Measurements from ENCODE around the gene PIK3C2G.

Gene PIK3C2G

GRCh38 chr12:18576648-18577047, 315.3 kb downstream of the PIK3C2G start:
- TF ChIP-seq, protein P1, sequence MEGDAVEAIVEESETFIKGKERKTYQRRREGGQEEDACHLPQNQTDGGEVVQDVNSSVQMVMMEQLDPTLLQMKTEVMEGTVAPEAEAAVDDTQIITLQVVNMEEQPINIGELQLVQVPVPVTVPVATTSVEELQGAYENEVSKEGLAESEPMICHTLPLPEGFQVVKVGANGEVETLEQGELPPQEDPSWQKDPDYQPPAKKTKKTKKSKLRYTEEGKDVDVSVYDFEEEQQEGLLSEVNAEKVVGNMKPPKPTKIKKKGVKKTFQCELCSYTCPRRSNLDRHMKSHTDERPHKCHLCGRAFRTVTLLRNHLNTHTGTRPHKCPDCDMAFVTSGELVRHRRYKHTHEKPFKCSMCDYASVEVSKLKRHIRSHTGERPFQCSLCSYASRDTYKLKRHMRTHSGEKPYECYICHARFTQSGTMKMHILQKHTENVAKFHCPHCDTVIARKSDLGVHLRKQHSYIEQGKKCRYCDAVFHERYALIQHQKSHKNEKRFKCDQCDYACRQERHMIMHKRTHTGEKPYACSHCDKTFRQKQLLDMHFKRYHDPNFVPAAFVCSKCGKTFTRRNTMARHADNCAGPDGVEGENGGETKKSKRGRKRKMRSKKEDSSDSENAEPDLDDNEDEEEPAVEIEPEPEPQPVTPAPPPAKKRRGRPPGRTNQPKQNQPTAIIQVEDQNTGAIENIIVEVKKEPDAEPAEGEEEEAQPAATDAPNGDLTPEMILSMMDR (conservative IDR thresholded peaks at IDR 0.05; ENCODE audit: low read depth, low read length) = no peak
- no peak overlapping the region for H3K4me3 ChIP-seq (ENCODE audit: low read depth, low read length)
- DNase-seq (ENCODE audit: low read depth) = no peak

GRCh38 chr12:18578191-18578590, 316.9 kb downstream of the PIK3C2G start:
- peak; percentile 39 for DNase-seq (ENCODE audit: low read depth)
- TF ChIP-seq, protein P1 (conservative IDR thresholded peaks at IDR 0.05; ENCODE audit: low read depth, low read length) = no peak
- no peak overlapping the region for H3K4me3 ChIP-seq (ENCODE audit: low read depth, low read length)

DNA sequence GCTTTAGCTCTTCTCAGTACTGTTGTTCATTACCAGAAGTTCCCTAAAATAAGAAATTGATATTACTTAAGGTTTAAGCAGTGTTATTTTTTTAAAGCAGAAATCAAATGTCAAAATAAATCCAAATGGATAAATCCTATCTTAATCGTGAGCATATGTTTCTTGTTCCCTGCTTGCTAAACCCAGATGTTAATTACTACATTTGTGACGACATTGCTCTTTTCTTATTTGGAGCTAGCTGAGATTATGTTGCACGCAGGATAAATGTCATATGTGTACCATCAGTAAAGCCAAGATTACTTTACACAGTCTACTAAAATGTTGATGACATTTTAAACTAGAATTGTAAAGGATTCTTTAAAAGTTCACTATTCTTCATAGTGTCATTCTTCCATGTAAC, 319.0 kb downstream of the PIK3C2G start:
- no peak overlapping the region for H3K4me3 ChIP-seq (ENCODE audit: low read depth, low read length)
- no peak for DNase-seq (ENCODE audit: low read depth)
- TF ChIP-seq, protein P1 (conservative IDR thresholded peaks at IDR 0.05; ENCODE audit: low read depth, low read length) = no peak

DNA sequence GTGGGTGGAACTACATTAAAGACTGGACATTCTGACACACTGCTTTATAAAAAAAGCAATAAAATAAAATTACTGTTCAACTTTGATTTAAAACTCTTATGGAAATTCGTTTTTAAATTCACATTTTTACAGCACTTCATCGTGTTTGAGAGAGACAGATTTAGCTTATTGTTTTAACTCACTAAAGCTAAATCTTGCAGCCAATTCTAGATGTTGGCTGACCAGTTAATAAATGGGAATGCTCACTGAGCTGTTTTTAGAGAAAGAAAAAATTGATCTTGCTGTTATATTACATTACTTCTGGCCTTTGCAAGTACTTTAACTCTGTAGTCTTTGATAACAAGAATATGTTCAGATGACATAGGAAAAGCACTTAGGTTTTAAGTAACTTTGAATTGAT, 319.4 kb downstream of the PIK3C2G start:
- TF ChIP-seq, protein P1 (conservative IDR thresholded peaks at IDR 0.05; ENCODE audit: low read depth, low read length) = no peak
- H3K4me3 ChIP-seq (ENCODE audit: low read depth, low read length) = no peak overlapping the region
- DNase-seq (ENCODE audit: low read depth) = no peak

DNA sequence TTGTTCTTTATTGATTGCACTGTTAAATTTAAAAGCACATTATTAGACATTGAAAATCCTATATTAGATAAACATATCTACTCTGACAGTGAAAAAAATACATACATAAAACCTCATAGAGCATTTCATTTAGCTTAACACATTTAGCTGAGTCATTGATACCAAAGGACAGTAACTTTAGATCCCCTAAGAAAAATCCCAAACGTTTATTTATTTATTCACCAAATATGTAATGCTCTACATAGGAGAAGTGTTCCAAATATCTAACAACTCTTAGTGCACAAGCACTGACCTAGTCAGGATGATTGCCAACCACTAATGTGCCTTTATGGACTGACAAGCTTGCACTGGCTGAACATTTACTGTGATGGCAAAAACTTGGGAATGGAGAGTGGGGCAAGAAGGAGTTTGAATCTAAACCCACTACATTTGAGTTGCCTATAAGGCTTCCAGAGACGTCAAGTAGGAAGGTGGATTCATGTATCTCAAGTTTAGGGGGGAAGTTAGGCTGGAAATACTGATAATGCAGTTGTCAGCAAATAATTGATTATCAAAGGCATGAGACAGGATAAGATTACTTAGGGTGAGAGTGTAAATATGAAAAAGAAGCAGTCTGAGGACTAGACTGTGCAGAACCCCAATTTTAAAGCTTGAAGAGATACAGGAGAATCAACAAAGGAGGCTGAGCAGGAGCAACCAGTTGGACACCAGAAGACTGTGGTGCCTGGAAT, 320.1 kb downstream of the PIK3C2G start:
- TF ChIP-seq, protein P1 (conservative IDR thresholded peaks at IDR 0.05; ENCODE audit: low read depth, low read length) = no peak
- DNase-seq (ENCODE audit: low read depth) = peak; percentile 30
- H3K4me3 ChIP-seq (ENCODE audit: low read depth, low read length) = no peak overlapping the region

DNA sequence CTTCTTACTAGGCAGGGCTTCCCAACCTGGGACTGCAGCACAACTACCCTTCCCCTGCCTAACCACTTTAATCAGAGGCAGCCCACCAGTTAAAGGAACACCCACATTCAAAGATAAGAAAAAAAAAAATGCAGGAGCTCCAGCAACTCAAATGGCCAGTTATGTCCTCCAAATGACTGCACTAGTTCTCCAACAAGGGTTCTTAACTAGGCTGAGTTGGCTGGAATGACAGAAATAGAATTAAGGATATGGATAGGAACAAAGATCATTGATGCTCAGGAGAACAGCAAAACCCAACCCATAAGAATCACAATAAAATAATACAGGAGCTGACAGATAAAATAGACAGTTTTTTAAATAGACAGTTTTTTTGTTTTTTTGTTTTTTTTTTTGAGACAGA, 322.3 kb downstream of the PIK3C2G start:
- TF ChIP-seq, protein P1 (conservative IDR thresholded peaks at IDR 0.05; ENCODE audit: low read depth, low read length) = no peak
- DNase-seq (ENCODE audit: low read depth) = peak; percentile 15

DNA sequence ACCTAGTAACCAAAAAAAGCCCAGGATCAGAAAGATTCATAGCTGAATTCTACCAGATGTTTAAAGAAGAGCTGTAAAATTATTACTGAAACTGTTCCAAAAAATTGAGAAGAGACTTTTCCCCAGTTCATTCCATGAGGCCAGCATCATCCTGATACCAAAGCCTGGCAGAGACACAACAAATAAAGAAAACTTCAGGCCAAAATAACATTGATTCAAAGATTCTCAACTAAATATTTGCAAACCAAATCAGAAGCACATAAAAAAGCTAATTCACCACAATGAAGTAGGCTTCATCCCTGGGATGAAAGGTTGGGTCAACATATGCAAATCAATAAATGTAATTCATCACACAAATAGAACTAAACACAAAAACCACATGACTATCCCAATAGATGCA, 325.3 kb downstream of the PIK3C2G start:
- DNase-seq (ENCODE audit: low read depth) = no peak
- TF ChIP-seq, protein P1 (conservative IDR thresholded peaks at IDR 0.05; ENCODE audit: low read depth, low read length) = no peak
- no peak overlapping the region for H3K4me3 ChIP-seq (ENCODE audit: low read depth, low read length)

More for the DNA sequence above, 322.3 kb downstream of the PIK3C2G start:
- no peak overlapping the region for H3K4me3 ChIP-seq (ENCODE audit: low read depth, low read length)

All from choroid plexus epithelial cell (primary cell).